Glutamatergic neuron (in vitro differentiated cells): ENCODE results near the gene DCN. TPM values are rescaled to one million over a fixed set of nuclear protein-coding genes. Genes with fewer than 3 reads are reported as not detected.

ENCODE experiments used
- DNase-seq: peaks from one replicate; pipeline ENCODE4 v3.0.0; 2022
- H3K27ac Mint-ChIP-seq: one replicate; pipeline ENCODE4 v1.8.0; 2020; ENCODE audit warnings: mild to moderate bottlenecking, mixed read lengths, inconsistent platforms; ENCODE audit not compliant: unreplicated experiment
- H3K27me3 Mint-ChIP-seq: one replicate; pipeline ENCODE4 v1.8.0; 2020; ENCODE audit warnings: mild to moderate bottlenecking, moderate library complexity, mixed read lengths, inconsistent platforms; ENCODE audit not compliant: unreplicated experiment
- H3K36me3 Mint-ChIP-seq: one replicate; pipeline ENCODE4 v1.8.0; 2020; ENCODE audit warnings: mild to moderate bottlenecking, mixed read lengths, inconsistent platforms; ENCODE audit not compliant: unreplicated experiment
- H3K4me1 Mint-ChIP-seq: one replicate; pipeline ENCODE4 v1.8.0; 2020; ENCODE audit warnings: mild to moderate bottlenecking, low read depth, mixed read lengths, inconsistent platforms; ENCODE audit not compliant: unreplicated experiment
- H3K4me3 Mint-ChIP-seq: one replicate; pipeline ENCODE4 v1.8.0; 2020; ENCODE audit warnings: mild to moderate bottlenecking, mixed read lengths, inconsistent platforms; ENCODE audit not compliant: unreplicated experiment
- H3K9me3 Mint-ChIP-seq: one replicate; pipeline ENCODE4 v1.8.0; 2020; ENCODE audit warnings: mild to moderate bottlenecking, moderate library complexity, mixed read lengths, inconsistent platforms; ENCODE audit not compliant: unreplicated experiment
- total RNA-seq: library from RNA; stranded (reverse); fragmentation: NEBNext Ultra II Directional; extraction: Animal tissue kit (Norgen Biotek cat#: 25700); gene quantifications from one replicate; pipeline ENCODE4 v1.2.1, GENCODE V29; 2021; ENCODE audit not compliant: unreplicated experiment
- TF ChIP-seq, protein P1 (sequence below): fragments of 200-600 bp; sonication (generic); IDR thresholded peaks from one replicate; pipeline ENCODE4 v1.5.0; 2021; ENCODE audit not compliant: partially characterized antibody, unreplicated experiment

DCN gene
- total RNA-seq, 1 donor from 2014 or later = not detected

DNA sequence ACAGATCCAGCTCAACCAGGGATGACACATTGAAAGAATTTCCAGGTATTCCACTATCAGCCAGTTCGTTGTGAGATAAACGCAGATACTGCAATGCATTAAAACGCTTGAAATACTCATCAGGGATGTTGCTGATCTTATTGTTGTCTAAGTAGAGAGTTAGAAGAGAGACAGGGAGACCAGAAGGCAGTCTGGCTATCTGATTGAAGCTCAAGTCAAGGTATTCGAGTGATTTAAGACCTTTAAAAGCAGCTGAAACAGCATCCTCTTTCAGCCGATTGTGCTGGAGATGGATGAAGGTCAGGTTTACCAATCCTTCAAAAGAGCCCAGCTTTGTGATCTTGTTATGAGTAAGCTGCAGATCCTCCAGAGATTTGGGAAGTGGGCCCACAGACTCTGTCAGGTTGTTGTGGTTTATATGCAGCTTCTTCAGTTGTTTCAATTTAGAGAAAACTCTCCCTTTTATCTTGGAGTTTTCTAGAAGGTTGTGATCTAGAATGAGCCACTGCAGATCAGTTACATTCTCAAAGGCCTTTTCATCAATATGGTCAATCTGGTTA is 74.3 kb downstream of the DCN start:
- H3K9me3 Mint-ChIP-seq = no peaks in the 10 kb centered on the region
- H3K27ac Mint-ChIP-seq = no peak overlapping the region
- H3K4me3 Mint-ChIP-seq = no peak overlapping the region
- TF ChIP-seq, protein P1, sequence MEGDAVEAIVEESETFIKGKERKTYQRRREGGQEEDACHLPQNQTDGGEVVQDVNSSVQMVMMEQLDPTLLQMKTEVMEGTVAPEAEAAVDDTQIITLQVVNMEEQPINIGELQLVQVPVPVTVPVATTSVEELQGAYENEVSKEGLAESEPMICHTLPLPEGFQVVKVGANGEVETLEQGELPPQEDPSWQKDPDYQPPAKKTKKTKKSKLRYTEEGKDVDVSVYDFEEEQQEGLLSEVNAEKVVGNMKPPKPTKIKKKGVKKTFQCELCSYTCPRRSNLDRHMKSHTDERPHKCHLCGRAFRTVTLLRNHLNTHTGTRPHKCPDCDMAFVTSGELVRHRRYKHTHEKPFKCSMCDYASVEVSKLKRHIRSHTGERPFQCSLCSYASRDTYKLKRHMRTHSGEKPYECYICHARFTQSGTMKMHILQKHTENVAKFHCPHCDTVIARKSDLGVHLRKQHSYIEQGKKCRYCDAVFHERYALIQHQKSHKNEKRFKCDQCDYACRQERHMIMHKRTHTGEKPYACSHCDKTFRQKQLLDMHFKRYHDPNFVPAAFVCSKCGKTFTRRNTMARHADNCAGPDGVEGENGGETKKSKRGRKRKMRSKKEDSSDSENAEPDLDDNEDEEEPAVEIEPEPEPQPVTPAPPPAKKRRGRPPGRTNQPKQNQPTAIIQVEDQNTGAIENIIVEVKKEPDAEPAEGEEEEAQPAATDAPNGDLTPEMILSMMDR = no peak
- peaks cover 3% of the 10 kb centered on the region for H3K4me1 Mint-ChIP-seq
- DNase-seq = no peak
- H3K27me3 Mint-ChIP-seq = no peaks in the 10 kb centered on the region
- no peaks in the 10 kb centered on the region for H3K36me3 Mint-ChIP-seq

DNA sequence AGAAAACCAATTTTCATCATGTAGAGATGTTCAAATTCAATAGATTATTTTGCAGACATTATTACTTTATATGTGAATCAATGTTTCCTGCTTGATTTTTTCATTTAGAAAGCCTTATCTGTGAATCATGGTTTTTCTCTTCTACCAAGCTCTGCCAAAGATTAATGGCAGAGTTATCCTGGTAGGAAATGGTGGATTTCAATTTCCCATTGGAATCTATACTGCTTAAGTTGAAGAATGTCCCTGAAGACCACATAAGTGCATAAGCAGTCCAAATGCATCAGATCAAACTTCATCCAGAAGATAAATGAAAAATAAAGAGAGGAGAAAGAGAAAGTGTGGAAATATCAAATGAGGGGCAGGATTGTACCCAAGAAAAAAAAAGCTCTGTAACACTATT is 76.3 kb downstream of the DCN start:
- TF ChIP-seq, protein P1 = no peak
- H3K36me3 Mint-ChIP-seq = no peaks in the 10 kb centered on the region
- H3K27ac Mint-ChIP-seq = no peak overlapping the region
- no peak overlapping the region for H3K4me3 Mint-ChIP-seq
- DNase-seq = no peak
- H3K27me3 Mint-ChIP-seq = no peaks in the 10 kb centered on the region
- H3K4me1 Mint-ChIP-seq = peaks cover 1% of the 10 kb centered on the region
- H3K9me3 Mint-ChIP-seq = no peaks in the 10 kb centered on the region

DNA sequence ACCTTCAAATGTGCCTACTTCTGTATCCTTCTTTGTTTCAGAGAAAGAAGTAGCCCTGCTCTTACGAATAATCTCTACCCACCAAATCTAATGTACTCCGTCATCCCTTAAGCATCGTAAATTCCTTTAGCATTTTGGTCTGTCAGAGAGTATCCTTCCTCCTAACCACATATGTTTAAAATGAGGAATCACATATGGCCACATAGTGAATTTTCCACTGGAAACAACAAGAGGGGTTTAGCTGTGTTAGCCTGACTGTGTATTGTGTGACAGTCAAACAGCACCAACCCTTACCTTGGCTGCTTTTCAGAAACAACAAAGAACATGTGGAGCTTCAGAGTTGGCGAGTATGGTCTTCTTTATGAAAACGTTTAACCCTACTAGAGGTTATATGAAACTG is 76.8 kb downstream of the DCN start:
- H3K9me3 Mint-ChIP-seq = no peaks in the 10 kb centered on the region
- no peak overlapping the region for H3K27ac Mint-ChIP-seq
- no peaks in the 10 kb centered on the region for H3K4me1 Mint-ChIP-seq
- H3K27me3 Mint-ChIP-seq = no peaks in the 10 kb centered on the region
- TF ChIP-seq, protein P1 = no peak
- no peak for DNase-seq
- no peak overlapping the region for H3K4me3 Mint-ChIP-seq
- no peaks in the 10 kb centered on the region for H3K36me3 Mint-ChIP-seq

DNA sequence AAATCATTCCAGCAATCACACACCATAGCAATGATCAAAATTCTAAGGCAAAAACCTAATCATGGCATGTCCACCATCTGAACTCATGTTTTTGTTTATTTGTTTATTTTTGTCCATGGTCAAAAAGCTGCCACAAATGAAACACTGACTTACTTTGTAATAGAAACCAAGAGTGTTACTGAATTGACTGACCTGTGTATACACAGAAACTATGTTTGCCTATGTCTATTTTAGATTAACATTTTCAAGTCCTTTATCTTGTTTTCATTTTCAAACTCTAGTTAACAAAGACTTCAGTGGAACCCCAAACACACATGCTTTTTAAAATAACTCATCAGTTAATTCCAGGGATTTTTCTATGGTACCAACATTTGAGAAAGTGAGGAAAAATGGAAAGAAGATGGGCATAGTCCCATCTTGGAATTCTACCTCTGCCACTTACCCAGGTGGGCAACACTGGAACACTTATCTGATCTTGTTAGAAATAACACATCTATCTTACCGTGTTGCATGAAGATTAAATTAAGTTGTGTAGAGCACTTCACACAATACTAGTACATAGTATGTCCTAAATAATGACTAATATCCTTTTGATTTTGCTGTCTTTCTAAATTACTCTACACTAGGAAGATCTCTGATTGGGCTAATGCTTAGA is 77.7 kb downstream of the DCN start:
- H3K27ac Mint-ChIP-seq = no peak overlapping the region
- no peaks in the 10 kb centered on the region for H3K9me3 Mint-ChIP-seq
- no peak for DNase-seq
- no peaks in the 10 kb centered on the region for H3K36me3 Mint-ChIP-seq
- no peak overlapping the region for H3K4me3 Mint-ChIP-seq
- H3K4me1 Mint-ChIP-seq = no peaks in the 10 kb centered on the region
- no peaks in the 10 kb centered on the region for H3K27me3 Mint-ChIP-seq
- TF ChIP-seq, protein P1 = no peak

DNA sequence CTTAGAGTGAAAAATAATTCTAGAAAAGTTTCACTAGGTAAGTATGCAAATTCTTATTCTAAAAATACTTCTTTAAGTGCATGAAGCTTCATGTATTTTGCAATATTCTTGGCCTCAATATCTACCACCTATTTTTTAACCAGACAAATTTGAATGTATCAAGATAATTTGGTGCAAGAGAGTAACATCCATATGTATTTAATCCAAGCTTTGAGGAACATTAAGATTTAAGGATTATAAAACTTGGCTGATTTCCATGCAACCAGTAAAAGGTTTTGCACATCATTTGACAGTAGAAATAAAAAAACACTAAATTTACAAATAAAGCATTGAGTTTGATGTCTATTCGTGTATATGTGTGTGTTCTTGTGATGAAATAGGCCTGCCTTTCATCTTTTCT is 79.0 kb downstream of the DCN start:
- H3K4me1 Mint-ChIP-seq = no peaks in the 10 kb centered on the region
- no peaks in the 10 kb centered on the region for H3K9me3 Mint-ChIP-seq
- H3K4me3 Mint-ChIP-seq = no peak overlapping the region
- H3K27ac Mint-ChIP-seq = no peak overlapping the region
- no peak for DNase-seq
- H3K36me3 Mint-ChIP-seq = no peaks in the 10 kb centered on the region
- TF ChIP-seq, protein P1 = no peak
- no peaks in the 10 kb centered on the region for H3K27me3 Mint-ChIP-seq
